OCI-LY7 (cell line): ENCODE measurements around the gene RCOR3. TPM values are rescaled to one million over a fixed set of nuclear protein-coding genes. Genes with fewer than 3 reads are reported as not detected.
A peak's percentile ranks its signal among the peaks of the same experiment; 100 is the strongest.

Experiments used
- BruUV-seq: library from RNA; stranded (reverse); fragments of 400-500 nt; replicated peaks from 2 replicates; lab custom pipeline; 2021; lab: Mats Ljungman, UMichigan
- CTCF ChIA-PET: fragments of 300-600 bp; sonication (Branson Sonifier 250); formaldehyde crosslinking; loops from one replicate; lab custom pipeline; 2022; ENCODE audit warnings: antibody characterized with exemption; ENCODE audit not compliant: unreplicated experiment; lab: Charles Lee
- POLR2A ChIA-PET: fragments of 300-600 bp; sonication (Branson Sonifier 250); formaldehyde crosslinking; loops from one replicate; lab custom pipeline; 2022; ENCODE audit warnings: antibody characterized with exemption; lab: Charles Lee
- DNase-seq: peaks from one replicate; pipeline ENCODE4 v3.0.0-alpha.2; 2015; ENCODE audit warnings: low spot score
- H2AFZ ChIP-seq: fragments of 200-600 bp; sonication (generic), shearing (Covaris generic); 2 replicates; pipeline ENCODE4 v1.6.1; 2014; ENCODE audit warnings: mild to moderate bottlenecking, antibody characterized with exemption, low read length, moderate library complexity
- H3K27ac ChIP-seq: fragments of 200-600 bp; sonication (generic); 2 replicates; pipeline ENCODE4 v1.5.1; 2014; ENCODE audit warnings: mixed run types, low read depth, mild to moderate bottlenecking, moderate library complexity, low read length, inconsistent platforms; ENCODE audit not compliant: poor library complexity, severe bottlenecking
- H3K36me3 ChIP-seq: fragments of 200-600 bp; sonication (generic); 2 replicates; pipeline ENCODE4 v1.6.1; 2014; ENCODE audit warnings: mild to moderate bottlenecking, antibody characterized with exemption, low read length, moderate library complexity, mixed read lengths; ENCODE audit not compliant: insufficient read depth
- H3K4me1 ChIP-seq: fragments of 200-600 bp; sonication (generic); 2 replicates; pipeline ENCODE4 v1.5.1; 2014; ENCODE audit warnings: mild to moderate bottlenecking, low read length; ENCODE audit not compliant: insufficient read depth, poor library complexity, severe bottlenecking
- H3K4me2 ChIP-seq: fragments of 200-600 bp; sonication (generic); 2 replicates; pipeline ENCODE4 v1.6.1; 2014; ENCODE audit warnings: mild to moderate bottlenecking, low read length
- H3K4me3 ChIP-seq: fragments of 200-600 bp; sonication (generic); 2 replicates; pipeline ENCODE4 v1.5.1; 2014; ENCODE audit warnings: mild to moderate bottlenecking, low read depth, low read length; ENCODE audit not compliant: poor library complexity, severe bottlenecking
- H3K79me2 ChIP-seq: fragments of 200-600 bp; sonication (generic); 2 replicates; pipeline ENCODE4 v1.6.1; 2016; ENCODE audit warnings: low read depth, mild to moderate bottlenecking, low read length, moderate library complexity, mixed read lengths; ENCODE audit not compliant: insufficient read depth
- H3K9me2 ChIP-seq: fragments of 200-600 bp; sonication (generic); 2 replicates; pipeline ENCODE4 v1.6.1; 2016; ENCODE audit warnings: mild to moderate bottlenecking, low read length, mixed read lengths; ENCODE audit not compliant: insufficient read depth
- H3K9me3 ChIP-seq: fragments of 200-600 bp; sonication (generic); 2 replicates; pipeline ENCODE4 v1.6.1; 2014; ENCODE audit warnings: mild to moderate bottlenecking, mixed run types, low read length, mixed read lengths
- H4K20me1 ChIP-seq: fragments of 200-600 bp; sonication (generic); 2 replicates; pipeline ENCODE4 v1.6.1; 2014; ENCODE audit warnings: mild to moderate bottlenecking, antibody characterized with exemption, low read length, moderate library complexity, mixed read lengths; ENCODE audit not compliant: insufficient read depth
- EZH2phosphoT487 ChIP-seq: fragments of 200-600 bp; sonication (generic); IDR thresholded peaks from 2 replicates; pipeline ENCODE4 v1.6.1; 2018; ENCODE audit warnings: low read depth, borderline replicate concordance, mild to moderate bottlenecking, mixed run types, antibody characterized with exemption, low read length, moderate library complexity, mixed read lengths
- intact Hi-C: fragments of 100-400 bp; cut with micrococcal nuclease; formaldehyde crosslinking; loops from one replicate; pipeline ENCODE4 v1.10.0; 2022; ENCODE audit not compliant: unreplicated experiment
- total RNA-seq, 2 experiments: library from RNA; depleted of rRNA in 1 of 2; stranded (reverse); fragments of >200 nt in 1 of 2; shearing (Covaris generic) in 1 of 2; gene quantifications; 2 replicates each; pipeline ENCODE4 v1.2.3, GENCODE V29; 2014 to 2022
- TF ChIP-seq, protein P1 (sequence below): fragments of 200-600 bp; sonication (generic); conservative IDR thresholded peaks from 2 replicates; pipeline ENCODE4 v1.5.1; 2014; ENCODE audit warnings: mild to moderate bottlenecking, antibody characterized with exemption, low read length, moderate library complexity, mixed read lengths

RCOR3 gene
- total RNA-seq, 2 experiments from 2014 or later, result 34.8 to 62.3 TPM

DNA sequence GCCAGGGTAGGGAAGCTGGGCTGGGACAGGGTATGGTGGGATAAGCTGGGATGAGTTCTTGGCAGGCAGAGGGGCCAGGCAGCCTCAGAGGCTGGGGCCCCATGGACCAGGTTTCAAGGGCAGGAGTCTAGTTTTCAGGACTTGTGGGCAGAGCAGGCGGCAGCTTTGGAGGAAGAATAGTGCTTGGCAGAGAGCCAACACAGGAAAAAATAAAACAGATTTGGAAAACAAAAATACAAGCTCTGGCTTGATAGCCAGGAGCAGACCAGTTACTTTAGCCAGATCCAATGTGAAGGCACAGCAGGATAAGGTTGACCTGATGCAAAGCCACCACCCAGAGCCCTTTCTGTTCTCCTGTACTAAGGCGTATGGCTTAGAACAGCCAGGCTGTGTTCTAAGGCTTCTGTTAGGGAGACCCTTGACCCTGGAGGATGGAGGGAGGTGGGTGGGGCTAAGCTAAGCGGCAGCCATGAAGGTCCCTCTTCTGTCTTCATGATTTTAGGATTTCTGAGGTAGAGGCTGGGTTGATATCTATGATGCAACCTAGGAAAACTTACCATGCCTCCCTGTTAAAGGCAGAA, 73.0 kb downstream of the RCOR3 start:
- Histone ChIP-seq H3K4me2 (peak overlapping the region; percentile 48), H3K36me3 (no peaks in the 10 kb centered on the region), H4K20me1 (no peaks in the 10 kb centered on the region), H3K79me2 (peaks cover 91% of the 10 kb centered on the region), H3K4me3 (no peak overlapping the region), H3K27ac (no peak overlapping the region), H3K4me1 (peaks cover 92% of the 10 kb centered on the region), H3K9me2 (no peaks in the 10 kb centered on the region), H3K9me3 (no peaks in the 10 kb centered on the region), H2AFZ (no peak overlapping the region)
- DNase-seq, result no peak
- TF ChIP-seq, protein P1, sequence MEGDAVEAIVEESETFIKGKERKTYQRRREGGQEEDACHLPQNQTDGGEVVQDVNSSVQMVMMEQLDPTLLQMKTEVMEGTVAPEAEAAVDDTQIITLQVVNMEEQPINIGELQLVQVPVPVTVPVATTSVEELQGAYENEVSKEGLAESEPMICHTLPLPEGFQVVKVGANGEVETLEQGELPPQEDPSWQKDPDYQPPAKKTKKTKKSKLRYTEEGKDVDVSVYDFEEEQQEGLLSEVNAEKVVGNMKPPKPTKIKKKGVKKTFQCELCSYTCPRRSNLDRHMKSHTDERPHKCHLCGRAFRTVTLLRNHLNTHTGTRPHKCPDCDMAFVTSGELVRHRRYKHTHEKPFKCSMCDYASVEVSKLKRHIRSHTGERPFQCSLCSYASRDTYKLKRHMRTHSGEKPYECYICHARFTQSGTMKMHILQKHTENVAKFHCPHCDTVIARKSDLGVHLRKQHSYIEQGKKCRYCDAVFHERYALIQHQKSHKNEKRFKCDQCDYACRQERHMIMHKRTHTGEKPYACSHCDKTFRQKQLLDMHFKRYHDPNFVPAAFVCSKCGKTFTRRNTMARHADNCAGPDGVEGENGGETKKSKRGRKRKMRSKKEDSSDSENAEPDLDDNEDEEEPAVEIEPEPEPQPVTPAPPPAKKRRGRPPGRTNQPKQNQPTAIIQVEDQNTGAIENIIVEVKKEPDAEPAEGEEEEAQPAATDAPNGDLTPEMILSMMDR, result no peak
- BruUV-seq, result no TSS peak
- intact Hi-C loops, result no loop called here
- ChIA-PET POLR2A (interaction anchor here (0.5 to 1.0 kb wide), 5 partner anchors 11 to 85 kb away, joined by 3 read pairs; no protein-coding TSS in a partner anchor), CTCF (no interaction called here)

DNA sequence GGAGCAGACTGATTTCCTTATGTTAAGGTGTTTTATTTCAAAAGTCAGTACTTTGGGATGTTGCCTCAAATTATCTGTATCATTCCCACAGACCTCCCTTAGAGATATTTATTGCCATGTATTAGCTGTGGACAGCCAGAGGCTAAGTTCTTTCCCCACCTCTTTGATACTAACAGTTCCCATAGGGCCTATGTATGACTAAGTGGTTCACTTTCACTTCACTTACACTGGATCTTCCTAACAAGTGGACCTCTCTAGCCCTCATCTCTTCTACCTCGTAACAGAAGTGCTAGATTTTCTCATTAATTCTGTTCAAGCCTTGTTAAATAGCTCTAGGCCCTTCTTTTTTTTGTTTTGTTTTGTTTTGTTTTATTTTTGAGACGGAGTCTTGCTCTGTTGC, 73.7 kb downstream of the RCOR3 start:
- no peaks in the 10 kb centered on the region for H3K36me3 ChIP-seq
- peak overlapping the region; percentile 48 for H3K4me2 ChIP-seq
- peaks cover 91% of the 10 kb centered on the region for H3K79me2 ChIP-seq
- peak; percentile 13 for DNase-seq
- peaks cover 97% of the 10 kb centered on the region for H3K4me1 ChIP-seq
- intact Hi-C loops, result no loop called here
- TF ChIP-seq, protein P1, result no peak
- TF ChIP-seq EZH2phosphoT487, result no peak
- no peaks in the 10 kb centered on the region for H3K9me2 ChIP-seq
- no peak overlapping the region for H3K4me3 ChIP-seq
- no peaks in the 10 kb centered on the region for H4K20me1 ChIP-seq
- H2AFZ ChIP-seq, result no peak overlapping the region
- H3K9me3 ChIP-seq, result no peaks in the 10 kb centered on the region
- CTCF ChIA-PET, result no interaction called here
- POLR2A ChIA-PET, result interaction anchor here (0.9 to 1.0 kb wide), 2 partner anchors 11 to 85 kb away, joined by 3 read pairs; no protein-coding TSS in a partner anchor
- H3K27ac ChIP-seq, result no peak overlapping the region
- no TSS peak for BruUV-seq

DNA sequence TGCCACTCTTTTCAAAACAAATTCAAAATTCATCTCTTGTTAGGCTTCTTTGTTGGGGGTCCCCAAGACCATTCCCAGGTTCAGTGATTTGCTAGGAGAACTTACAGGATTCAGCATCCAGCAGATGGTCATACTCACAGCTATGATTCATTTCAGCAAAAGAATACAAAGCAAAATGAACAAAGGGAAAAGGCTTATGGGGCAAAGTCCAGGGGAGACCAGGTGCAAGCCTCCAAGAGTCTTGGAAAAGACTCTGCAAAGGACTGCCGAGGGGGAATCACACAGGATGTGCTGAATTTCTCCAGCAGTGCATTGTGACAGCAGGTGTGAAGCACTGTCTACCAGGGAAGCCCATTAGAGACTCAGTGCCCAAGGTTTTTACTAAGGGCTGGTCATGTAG, 74.7 kb downstream of the RCOR3 start:
- ChIA-PET CTCF (no interaction called here), POLR2A (no interaction called here)
- no peak for TF ChIP-seq EZH2phosphoT487
- TF ChIP-seq, protein P1, result no peak
- Histone ChIP-seq H4K20me1 (no peaks in the 10 kb centered on the region), H2AFZ (no peak overlapping the region), H3K27ac (peak overlapping the region; percentile 7), H3K36me3 (0 out of 2 replicates have a peak, but pooled peaks cover 3% of the 10 kb centered on the region), H3K4me2 (peak overlapping the region; percentile 48), H3K9me3 (no peaks in the 10 kb centered on the region), H3K9me2 (no peaks in the 10 kb centered on the region), H3K4me3 (no peak overlapping the region), H3K79me2 (peaks cover 90% of the 10 kb centered on the region), H3K4me1 (peaks cover 96% of the 10 kb centered on the region)
- no TSS peak for BruUV-seq
- peak; percentile 19 for DNase-seq
- intact Hi-C loops, result loop anchor here (2.0 kb wide), 1 partner anchor 19 kb away; no protein-coding TSS in a partner anchor
